ENCODE measurements around the gene CSMD2.

Gene CSMD2

GRCh38 chr1:33661811-33662454 is 503.1 kb downstream of the CSMD2 start:
- no peak for TF ChIP-seq CTCF (IDR thresholded peaks at IDR 0.05)
- Histone ChIP-seq H3K27ac (no peak overlapping the region), H3K4me3 (no peak overlapping the region)
- DNase-seq (ENCODE audit: low spot score), result no peak

GRCh38 chr1:33660956-33661355 is 504.1 kb downstream of the CSMD2 start:
- no peak for TF ChIP-seq CTCF (IDR thresholded peaks at IDR 0.05)
- Histone ChIP-seq H3K27ac (no peak overlapping the region), H3K4me3 (no peak overlapping the region)
- no peak for DNase-seq (ENCODE audit: low spot score)

GRCh38 chr1:33660244-33660643 is 504.8 kb downstream of the CSMD2 start:
- no peak overlapping the region for H3K4me3 ChIP-seq
- H3K27ac ChIP-seq, result no peak overlapping the region
- TF ChIP-seq CTCF (IDR thresholded peaks at IDR 0.05), result no peak
- DNase-seq (ENCODE audit: low spot score), result no peak

GRCh38 chr1:33659641-33660040 is 505.4 kb downstream of the CSMD2 start:
- DNase-seq (ENCODE audit: low spot score), result no peak
- Histone ChIP-seq H3K4me3 (no peak overlapping the region), H3K27ac (no peak overlapping the region)
- TF ChIP-seq CTCF (IDR thresholded peaks at IDR 0.05), result no peak

- TF ChIP-seq CTCF (IDR thresholded peaks at IDR 0.05), result no peak
- DNase-seq (ENCODE audit: low spot score), result no peak
- Histone ChIP-seq H3K4me3 (no peak overlapping the region), H3K27ac (no peak overlapping the region)
Observed at GRCh38 chr1:33657833-33658232, 507.2 kb downstream of the CSMD2 start.

GRCh38 chr1:33656467-33657005 is 508.5 kb downstream of the CSMD2 start:
- H3K27ac ChIP-seq, result no peak overlapping the region

More at GRCh38 chr1:33656467-33657005, 508.5 kb downstream of the CSMD2 start:
- DNase-seq (ENCODE audit: low spot score), result no peak
- no peak for TF ChIP-seq CTCF (IDR thresholded peaks at IDR 0.05)
- no peak overlapping the region for H3K4me3 ChIP-seq

Data from coronary artery (tissue), 2 donors.